ENCODE measurements around the gene STX19.
A peak's percentile ranks its signal among the peaks of the same experiment; 100 is the strongest.

STX19 gene

DNA sequence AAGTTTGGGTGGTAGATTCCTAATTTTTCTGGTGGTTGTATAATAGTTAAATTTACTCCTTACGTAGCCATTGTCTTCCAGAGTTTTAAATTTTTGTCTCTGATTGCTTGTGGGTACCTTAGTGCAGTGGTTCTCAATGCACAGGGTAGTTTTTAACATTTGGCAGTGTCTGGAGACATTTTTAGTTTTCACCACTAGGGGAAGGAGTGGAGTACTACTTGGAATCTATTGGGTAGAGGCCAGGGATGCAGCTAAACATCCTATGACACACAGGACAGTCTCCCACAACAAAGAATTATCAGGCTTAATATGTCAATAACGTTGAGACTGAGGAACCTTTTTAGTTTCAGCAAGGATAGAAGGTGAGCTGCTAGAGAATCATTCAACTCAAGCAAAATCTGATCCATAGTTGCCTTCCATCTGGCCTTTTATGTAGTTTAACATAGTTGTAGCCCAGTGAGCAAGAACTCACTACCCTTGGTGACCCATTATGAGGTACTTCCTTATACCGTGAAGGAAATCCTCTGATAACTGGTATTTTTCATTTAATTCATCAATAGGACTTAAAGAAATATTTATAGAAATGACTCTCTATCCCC, 8.6 kb upstream of the STX19 start:
- peak; percentile 12 for DNase-seq (ENCODE audit: low spot score)

DNA sequence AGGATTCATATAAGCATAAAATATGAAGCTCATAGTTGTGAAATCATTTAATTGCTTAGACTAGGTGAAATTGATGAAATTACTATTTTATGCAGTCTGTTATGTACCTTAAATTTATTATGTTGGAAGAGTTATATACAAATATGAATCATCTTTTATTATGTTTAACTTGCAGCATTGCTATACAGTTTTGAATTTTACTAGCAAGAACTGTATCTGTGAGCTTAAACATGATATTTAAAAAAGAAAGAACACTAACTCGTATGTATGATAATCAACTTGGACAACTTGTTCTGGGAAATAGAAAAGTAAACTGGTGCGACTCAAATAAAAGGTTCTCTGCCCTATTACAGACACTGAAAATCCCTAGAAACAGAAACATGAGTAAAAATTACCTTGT, 1.8 kb downstream of the STX19 start:
- no peak for DNase-seq (ENCODE audit: low spot score)

DNA sequence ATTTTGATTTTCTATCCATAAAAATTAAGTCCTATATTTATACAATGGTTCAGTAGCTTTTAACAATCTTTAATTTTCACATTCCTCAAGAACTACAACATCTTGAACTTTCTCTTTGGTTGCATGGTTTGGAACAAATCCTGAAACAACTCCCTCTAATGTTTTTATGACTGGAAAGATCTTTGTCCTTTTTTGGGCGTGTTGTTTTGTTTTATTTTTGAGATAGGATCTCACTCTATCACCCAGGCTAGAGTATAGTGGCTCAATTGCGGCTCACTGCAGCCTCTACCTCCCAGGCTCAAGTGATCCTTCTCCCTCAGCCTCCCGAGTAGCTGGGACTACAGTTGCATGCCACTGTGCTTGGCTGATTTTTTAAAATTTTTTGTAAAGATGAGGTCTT, 4.0 kb downstream of the STX19 start:
- no peak for DNase-seq (ENCODE audit: low spot score)

DNA sequence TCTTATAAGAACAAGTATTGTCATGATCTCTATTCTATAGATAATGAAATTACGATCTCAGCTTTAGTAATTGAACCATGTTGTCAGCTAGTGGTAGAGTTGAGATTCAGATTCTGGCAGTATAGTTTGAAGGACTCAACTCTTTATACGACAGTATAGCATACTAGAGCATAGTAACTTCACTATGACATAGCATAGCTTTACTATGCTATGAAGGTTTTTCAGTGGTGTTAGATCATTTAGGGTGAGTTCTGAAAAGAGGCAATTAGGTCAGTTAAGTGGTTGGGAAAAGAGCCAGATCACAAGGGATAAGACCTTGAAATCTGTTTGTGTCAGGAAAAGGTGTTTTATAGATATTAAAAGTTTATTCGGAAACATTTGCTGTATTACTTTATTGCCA, 8.1 kb downstream of the STX19 start:
- DNase-seq (ENCODE audit: low spot score), result no peak

DNA sequence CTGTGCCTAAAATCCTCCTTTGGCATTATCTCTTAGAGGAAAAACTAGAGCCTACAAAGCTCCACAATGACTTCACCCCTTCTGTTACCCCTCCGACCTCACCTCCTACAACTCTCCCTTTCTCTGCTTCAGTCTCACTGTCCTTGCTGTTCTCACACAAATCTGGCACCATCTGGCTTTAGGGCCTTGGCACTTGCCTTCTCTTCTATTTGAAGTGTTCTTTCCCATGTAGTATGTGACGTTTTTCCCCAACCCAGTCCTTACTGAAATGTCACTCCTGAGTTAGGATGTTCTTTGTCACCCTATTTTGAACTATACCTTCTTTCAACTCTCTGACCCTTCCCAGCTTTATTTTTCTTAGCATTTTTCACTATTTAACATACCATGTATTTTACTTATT, 8.7 kb downstream of the STX19 start:
- no peak for DNase-seq (ENCODE audit: low spot score)

DNA sequence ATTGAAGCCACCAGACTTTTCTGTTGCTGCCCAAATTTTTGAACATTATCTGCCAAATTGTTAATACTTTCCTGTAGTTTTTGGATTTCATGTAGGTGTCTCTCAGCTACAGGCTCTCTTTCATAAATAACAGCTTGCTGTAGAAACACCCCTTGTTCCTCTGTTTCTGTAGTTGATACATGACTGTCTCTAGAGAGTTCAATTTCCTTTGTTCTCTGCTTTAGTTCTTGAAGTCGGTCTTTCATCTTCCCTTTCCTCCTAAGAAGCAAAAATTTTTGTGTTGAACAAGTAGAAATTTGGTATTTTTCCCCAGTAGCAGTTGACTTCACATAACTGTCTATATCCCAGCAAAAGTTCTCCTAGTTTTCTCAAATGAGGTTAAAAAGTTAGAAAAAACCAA, 13.4 kb downstream of the STX19 start:
- no peak for DNase-seq (ENCODE audit: low spot score)

DNA sequence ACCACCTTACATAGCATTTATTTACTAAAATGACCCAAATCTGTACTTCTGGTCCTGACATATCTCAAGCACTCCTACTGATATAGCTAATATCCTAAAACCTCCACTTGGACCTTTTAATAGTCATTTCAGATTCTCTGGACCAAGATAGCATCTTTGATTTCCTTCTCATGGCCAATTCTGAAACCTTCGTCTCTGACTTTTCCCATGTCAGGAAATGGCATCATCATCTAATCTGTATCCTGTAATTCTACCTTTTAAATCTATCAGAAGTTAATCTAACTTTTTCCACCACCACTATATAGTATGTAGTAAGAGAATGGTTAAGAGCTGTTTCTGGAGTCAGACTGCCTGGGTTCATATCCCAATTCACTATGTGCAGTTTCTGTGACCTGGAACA, 16.2 kb downstream of the STX19 start:
- DNase-seq (ENCODE audit: low spot score), result no peak

DNA sequence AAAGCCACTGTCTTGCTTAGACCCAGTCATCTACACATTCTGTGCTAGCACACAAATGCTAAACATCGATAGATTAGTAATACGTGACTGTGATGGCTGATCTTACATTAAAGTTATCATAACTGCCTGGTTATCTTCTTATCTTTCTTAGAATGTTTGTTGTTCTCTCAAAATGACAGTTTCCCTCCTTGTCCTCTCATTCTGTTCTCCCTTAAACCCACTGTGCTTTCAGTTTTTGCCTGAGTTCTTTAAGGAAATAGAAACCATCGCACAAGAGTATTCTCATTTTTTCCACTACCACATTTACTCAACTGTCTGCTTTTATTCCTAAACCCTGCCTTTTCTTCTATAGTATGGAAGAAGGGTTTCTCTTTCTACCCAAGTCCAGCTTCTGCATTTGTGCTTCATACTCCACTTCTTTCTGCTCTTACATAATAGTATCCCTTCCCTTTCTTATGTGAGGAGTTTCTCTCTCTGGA, 17.1 kb downstream of the STX19 start:
- DNase-seq (ENCODE audit: low spot score), result no peak

DNA sequence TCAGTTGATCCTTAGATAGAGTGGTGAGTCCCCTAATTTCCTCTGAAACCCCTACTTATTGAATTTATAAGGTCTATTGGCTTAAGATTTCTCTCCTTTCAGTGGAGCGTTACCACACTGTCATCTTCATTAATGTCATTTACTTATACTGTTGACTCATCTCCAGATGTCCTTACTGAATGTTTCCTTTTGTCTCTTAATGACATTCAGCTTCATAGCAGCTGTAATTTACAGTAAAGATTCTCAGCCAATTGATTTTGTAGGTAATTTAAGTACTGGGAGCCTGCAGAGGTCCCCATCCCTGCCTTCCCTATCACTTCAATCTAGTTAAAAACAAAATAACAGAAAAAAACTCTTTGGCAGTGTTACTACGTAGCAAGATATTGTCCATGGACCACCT, 18.8 kb downstream of the STX19 start:
- no peak for DNase-seq (ENCODE audit: low spot score)

DNA sequence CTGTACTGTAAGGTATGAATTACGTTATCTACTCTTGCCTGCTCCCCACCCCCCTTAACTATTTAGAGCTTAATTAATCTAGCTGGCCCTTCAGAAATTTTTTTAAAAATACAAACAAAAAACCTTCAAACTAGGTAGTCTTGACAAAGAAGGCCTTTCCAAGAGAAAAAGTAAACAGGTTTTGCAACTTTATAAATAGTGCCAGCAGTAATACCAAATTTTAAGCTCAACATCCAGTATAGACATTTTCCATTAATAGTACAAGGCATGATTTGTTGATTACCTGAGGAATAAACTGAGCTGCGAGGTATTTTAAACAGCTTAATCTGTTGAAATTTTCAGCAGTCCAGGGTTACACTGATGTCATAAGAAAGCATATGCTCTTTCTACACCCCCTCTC, 20.1 kb downstream of the STX19 start:
- no peak for DNase-seq (ENCODE audit: low spot score)

DNA sequence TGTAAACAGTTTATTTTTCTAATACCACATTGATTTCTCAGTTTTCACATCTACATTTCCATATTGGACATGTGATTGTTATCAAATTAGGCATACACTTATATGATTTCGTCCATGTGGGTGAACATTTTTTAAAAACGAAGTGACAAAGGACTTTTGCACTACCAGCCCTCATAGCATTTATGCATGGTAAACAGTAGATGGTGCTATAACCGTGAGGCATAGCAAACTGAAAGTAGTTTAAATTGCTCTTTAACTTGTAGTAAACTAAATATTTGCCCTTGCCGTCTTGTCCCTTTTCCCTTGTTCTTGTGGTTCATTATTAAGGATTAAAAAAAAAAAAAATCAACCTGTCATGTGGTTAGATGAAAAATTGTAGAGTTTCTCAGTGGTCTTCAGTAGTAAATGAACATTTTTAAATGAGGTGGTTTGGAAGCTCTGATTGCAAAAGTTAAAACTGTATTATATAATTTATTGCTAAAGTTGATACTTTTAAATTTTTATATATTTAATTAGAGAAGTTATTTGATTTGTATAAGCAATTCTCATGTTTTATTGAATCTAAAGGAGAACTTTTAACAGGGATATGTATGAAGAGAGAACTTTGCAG, 24.0 kb downstream of the STX19 start:
- DNase-seq (ENCODE audit: low spot score), result peak; percentile 75

DNA sequence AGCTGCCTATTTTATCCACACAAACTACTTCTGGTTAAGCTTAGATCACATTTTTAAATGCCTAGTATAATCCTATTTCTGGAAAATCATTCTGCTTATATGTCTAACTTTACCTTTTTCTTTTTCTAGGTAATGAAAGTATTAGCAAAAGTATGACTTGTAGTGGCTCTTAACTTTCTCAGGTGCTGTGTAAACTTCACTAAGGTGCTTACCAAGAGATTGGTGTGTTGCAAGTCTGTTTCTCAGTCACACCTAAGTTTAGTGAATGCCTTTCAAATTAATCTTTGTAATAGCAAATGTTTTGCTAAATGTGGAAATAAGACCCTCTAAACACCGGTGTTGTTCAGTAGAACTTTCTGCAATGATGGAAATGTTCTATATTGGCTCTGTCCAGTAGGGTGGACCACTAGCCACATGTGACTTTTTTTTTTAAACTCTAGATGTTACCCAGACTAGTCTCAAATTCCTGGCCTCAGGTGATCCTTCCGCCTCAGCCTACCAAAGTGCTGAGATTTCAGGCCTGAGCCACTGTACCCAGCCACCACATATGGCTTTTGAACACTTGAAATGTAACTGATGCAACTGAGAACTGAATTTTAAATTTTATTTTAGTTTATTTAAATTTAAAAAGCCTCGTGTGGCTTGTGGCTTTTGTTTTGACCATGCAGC, 26.4 kb downstream of the STX19 start:
- no peak for DNase-seq (ENCODE audit: low spot score)

DNA sequence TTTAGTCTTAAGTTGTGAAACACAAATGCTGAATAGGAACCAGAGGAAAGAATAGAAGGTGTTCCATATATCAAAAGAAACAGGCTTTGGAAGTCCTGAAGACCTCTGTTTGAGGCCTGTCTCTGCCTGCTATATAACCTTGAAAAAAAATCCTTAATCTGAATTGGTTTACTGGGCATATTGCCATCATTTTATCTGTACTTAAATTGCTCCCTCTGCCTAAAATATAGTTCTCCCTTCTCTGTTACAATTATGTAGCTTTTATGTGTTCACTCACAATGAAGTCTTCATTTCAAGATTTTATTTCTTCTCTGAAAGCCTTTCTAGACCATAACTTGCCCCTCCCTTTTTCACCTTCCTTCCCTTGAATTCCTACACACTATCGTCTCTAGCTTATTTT, 27.2 kb downstream of the STX19 start:
- no peak for DNase-seq (ENCODE audit: low spot score)

DNA sequence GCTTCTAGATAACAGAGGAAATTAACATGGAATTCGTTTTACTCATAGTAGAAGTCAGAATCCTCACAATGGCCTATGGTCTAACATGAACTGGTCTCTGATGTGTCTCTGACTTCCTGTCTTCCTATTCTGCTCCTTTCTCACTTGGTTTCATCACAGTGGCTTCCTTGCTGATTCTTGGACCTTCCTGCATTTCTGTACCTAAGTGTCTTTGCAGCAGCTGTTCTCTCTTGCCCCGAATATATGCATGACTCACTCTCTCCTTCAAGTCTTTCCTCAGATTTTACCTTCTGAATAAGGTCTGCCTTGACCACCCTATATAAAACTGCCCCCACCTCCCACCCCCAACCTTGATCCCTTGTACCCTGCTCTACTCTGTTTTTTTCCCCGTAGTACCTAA, 34.3 kb downstream of the STX19 start:
- DNase-seq (ENCODE audit: low spot score), result no peak

DNA sequence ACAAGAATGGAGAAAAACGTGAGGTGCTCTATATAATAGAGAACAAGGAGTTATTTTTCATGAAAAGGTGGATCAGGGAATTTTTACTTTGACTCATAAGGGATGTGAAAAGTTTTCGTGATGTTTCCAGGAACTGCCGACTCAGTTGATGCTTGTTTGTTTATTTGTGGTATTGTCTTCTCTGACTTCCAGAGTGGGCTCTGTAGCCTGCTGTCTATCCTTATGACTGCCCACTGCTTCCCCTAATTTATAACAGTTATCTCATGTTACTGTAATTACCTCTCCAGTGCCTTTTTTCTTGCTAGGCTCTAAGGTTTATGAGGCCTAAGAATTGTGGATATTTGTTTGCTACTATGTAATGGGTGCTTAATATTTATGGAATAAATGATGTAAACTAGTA, 36.2 kb downstream of the STX19 start:
- no peak for DNase-seq (ENCODE audit: low spot score)

DNA sequence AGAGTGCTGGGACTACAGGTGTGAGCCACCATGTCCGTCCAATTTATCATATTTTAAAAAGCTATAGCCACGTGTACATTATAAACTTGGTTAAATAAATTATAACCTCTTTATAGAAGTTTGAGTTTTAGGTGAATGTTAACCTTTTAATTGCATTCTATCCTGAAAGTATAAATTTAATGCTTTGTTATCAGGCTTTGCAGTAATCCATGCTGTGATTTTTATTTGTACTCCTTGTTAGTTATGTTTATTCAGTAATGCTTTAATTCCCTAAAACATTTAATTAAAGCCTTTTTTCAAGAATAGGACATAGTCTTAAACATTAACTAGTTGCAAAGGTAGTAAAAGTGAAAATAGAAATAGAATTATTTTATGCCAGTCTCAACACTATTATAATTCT, 36.8 kb downstream of the STX19 start:
- no peak for DNase-seq (ENCODE audit: low spot score)

DNA sequence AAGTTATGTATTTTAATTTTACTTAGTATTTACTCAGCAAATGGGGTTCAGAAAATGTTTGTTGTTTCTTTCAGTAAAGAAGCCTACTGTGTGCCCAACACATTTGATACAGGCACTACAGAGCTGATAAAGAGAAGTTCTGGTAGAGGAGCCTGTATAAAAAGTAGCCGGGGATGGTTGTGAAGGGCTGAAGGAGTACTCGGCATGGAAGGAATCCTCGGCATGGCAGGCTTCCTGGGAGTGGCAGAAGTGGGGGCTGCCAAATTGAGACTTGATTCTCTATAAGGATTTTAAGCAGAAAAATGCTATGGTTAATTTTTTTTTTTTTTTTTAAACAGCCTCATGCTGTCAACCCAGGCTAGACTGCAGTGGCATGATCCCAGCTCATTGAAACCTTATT, 39.2 kb downstream of the STX19 start:
- DNase-seq (ENCODE audit: low spot score), result no peak

DNA sequence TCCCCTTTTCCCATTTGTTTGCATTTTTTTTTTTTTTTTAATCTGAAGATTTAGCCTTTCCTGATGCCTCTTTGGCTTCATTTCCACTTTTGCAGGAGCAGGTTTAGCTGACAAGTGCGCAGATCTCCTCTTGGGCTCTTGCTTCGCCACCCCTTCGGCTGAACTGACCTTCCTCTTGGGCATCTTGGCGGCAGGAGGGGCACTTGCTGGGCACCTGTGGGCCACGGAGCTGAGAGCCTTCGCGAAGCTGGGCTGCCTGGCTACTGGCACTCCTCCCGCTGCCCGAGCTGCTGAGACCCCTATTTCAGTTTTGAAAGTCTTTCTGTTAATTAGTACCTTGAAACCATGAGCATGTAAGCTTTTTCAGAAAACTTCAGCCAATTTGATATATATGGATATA, 39.6 kb downstream of the STX19 start:
- no peak for DNase-seq (ENCODE audit: low spot score)

DNA sequence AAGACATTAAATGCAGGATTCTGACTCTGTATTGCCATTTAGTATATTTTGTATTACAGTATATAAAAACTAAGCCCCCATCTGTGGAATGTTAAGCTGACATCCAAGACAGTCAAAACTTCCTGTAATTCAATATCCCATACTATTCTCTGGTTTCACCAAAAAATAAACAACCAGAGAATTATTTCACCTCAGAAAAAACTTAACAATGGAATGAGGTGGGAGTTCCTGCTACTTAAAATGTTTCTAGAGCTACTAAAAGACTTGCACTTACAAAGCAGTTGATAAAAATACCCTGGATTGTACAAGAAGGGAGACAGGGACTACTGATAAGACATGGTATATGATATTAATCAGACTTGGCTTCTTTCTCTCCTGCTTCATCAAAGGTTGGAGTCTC, 40.1 kb downstream of the STX19 start:
- no peak for DNase-seq (ENCODE audit: low spot score)

DNA sequence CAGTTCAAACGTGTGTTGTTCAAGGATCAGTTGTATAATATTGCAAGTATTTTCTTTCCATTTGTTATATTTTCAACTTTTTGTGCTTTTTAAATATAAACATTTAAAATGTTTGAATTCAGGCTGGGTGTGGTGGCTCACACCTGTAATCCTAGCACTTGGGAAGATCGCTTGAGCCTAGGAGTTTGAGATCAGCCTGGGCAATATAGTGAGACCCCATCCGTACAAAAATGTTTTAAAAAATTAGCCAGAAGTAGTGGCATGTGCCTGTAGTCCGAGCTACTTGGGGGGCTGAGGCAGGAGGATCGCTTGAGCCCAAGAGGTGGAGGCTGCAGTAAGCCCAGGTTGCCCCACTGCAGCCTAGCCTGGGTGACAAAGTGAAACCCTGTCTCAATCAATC, 43.8 kb downstream of the STX19 start:
- DNase-seq (ENCODE audit: low spot score), result no peak

DNA sequence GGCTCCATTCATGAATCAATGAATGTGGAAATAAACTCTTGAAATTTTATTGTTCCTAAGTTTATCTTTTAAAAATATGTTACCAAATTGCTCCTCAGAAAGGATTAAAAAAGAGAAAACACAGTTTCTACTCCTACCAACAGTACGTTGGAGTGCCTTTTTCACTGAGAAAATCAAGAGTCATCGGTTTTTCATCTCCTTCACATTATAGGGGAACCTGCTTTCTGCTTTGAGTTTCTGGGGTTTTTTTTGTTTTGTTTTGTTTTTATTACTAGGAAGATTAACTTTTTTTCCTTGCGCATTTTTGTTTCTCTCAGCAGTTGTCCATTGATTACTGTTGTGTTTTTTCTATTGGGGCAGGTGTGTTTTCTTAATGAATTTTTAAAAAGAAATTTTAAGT, 45.0 kb downstream of the STX19 start:
- DNase-seq (ENCODE audit: low spot score), result no peak

DNA sequence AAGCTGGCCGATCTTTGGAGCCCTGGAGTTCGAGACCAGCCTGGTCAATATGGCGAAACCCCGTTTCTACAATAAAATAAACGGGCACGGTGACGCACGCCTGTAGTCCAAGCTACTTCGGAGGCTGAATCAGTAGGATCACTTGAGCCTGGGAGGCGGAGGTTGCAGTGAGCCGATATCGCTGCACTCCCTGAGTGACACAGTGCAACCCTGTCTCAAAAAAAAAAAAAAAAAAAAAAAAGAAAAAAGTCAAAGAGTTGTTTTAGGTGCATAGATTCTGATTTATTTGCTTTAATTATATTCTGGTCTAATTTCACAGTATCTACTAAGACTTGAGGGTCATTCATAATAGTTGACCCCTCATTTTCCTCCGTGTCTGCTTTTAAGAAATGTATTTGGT, 46.7 kb downstream of the STX19 start:
- no peak for DNase-seq (ENCODE audit: low spot score)

DNA sequence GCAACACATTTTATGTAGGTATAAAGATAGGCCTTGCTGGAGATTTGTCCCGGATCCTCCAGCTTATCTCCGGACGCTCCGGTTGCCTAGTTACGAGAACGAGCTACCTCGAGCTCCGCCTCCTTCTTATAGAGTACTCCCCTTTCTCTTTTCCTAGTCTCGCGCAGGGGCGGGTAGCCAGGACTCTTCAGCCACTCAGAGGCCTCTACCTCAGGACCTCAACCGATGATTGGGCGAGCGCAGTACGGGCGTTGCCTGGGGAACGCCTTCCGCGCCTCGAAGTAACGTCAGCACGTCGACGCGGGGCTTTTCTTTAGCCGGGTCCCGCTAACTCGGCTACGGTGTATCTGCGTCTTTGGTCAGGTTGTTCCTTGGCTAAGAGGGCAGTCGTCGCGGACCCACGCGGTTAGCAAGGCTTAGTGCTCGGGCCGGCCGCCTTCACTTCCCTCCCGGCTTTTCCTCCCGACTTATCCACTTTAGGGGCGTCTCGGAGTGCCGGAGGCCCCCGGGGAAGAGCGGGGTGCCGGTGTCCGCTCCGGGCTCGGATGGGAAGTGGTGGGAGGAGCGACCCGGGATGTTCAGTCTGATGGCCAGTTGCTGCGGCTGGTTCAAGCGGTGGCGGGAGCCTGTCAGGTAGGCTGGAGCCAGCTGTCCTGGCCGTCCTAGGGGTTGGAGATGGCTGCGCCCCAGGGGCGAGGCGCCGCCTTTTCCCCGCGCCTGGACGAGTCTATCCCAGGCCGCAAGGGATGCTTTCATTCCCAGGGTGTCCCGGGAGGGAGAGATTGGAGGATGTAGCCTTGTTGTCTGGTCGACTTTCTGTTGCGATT, 48.3 kb downstream of the STX19 start, which contains the start of gene ARL13B:
TSS of gene ARL13B (plus strand) at position 306 of the 827 bp plus-strand sequence. CDS start at position 575, 269 bp downstream.
- DNase-seq (ENCODE audit: low spot score), result peak; percentile 99

Data from Ammon's horn (tissue), 1 donor.